ENCODE results near the gene TMEM79. TPM values are rescaled to one million over a fixed set of nuclear protein-coding genes. Genes with fewer than 3 reads are reported as not detected.

Gene TMEM79
- total RNA-seq, 1 donor from 2014 or later = 1.3 TPM

Other genes starting within 250 kb of the TMEM79 start
- 30.4 TPM for gene UBQLN4, start 230.5 kb upstream of the TMEM79 start, total RNA-seq
- 64.4 TPM for gene LAMTOR2, start 229.5 kb upstream of the TMEM79 start, total RNA-seq
- not detected for gene RAB25, start 223.2 kb upstream of the TMEM79 start, total RNA-seq
- 0.16 TPM for gene MEX3A, start 201.9 kb upstream of the TMEM79 start, total RNA-seq
- 270 TPM for gene LMNA, start 169.6 kb upstream of the TMEM79 start, total RNA-seq
- gene SEMA4A, start 130.7 kb upstream of the TMEM79 start, total RNA-seq = 1.4 TPM
- gene SLC25A44, start 90.2 kb upstream of the TMEM79 start, total RNA-seq = 15.8 TPM
- gene PMF1, start 71.3 kb upstream of the TMEM79 start, total RNA-seq = 64.8 TPM
- 0.83 TPM for gene BGLAP, start 42.1 kb upstream of the TMEM79 start, total RNA-seq
- gene PAQR6, start 36.3 kb upstream of the TMEM79 start, total RNA-seq = 0.51 TPM
- 82.4 TPM for gene SMG5, start 1.5 kb upstream of the TMEM79 start, total RNA-seq
- gene GLMP, start 11.4 kb downstream of the TMEM79 start, total RNA-seq = 14.1 TPM
- gene VHLL, start 15.0 kb downstream of the TMEM79 start, total RNA-seq = not detected
- gene CCT3, start 54.0 kb downstream of the TMEM79 start, total RNA-seq = 128 TPM
- not detected for gene TSACC, start 54.2 kb downstream of the TMEM79 start, total RNA-seq
- not detected for gene RHBG, start 84.9 kb downstream of the TMEM79 start, total RNA-seq
- 96.6 TPM for gene MEF2D, start 216.4 kb downstream of the TMEM79 start, total RNA-seq

Data from Right ventricle myocardium superior (tissue), 1 donor.